Transverse colon (tissue), 3 donors: Measurements from ENCODE around the gene MGME1.

Source experiments
- CTCF ChIP-seq, 5 experiments: fragments of 200-600 bp in 3 of 5; fragments of 450-650 bp in 2 of 5; sonication (generic) in 3 of 5; IDR thresholded peaks; 1 replicate in 2 of 5; 2 replicates in 3 of 5; pipeline ENCODE4 v1.5.1; 2016 to 2017; ENCODE audit warnings: antibody characterized with exemption in 5 of 5, inconsistent platforms in 3 of 5, mild to moderate bottlenecking in 2 of 5, moderate library complexity in 1 of 5
- POLR2A ChIP-seq: fragments of 450-650 bp; IDR thresholded peaks from one replicate; pipeline ENCODE4 v1.6.1; 2016; ENCODE audit warnings: antibody characterized with exemption, mild to moderate bottlenecking, moderate library complexity

- TF ChIP-seq POLR2A (no peak), CTCF (IDR thresholded peaks at IDR 0.05) (no peak)
These were observed 7.5 kb downstream of the MGME1 start for GRCh38 chr20:17976305-17976704.
